Activated naive CD4-positive, alpha-beta T cell treated with anti-CD3 and anti-CD28 coated beads, Interleukin-2, amount 50 U/mL, for 24 hours (primary cell): Measurements from ENCODE around the gene ANKRD33B.
"Not testable (repeated sequence)": the region's sequence is repeated elsewhere in the genome, so short reads cannot be mapped to it uniquely, and the experiment has no call there.

Experiments used
- H3K27ac Mint-ChIP-seq: one replicate; pipeline ENCODE4 v1.8.0; 2021; ENCODE audit warnings: mild to moderate bottlenecking, mixed read lengths
- H3K27me3 Mint-ChIP-seq: one replicate; pipeline ENCODE4 v1.8.0; 2021; ENCODE audit warnings: mixed read lengths
- H3K36me3 Mint-ChIP-seq: one replicate; pipeline ENCODE4 v1.8.0; 2021; ENCODE audit warnings: mixed read lengths
- H3K4me1 Mint-ChIP-seq: one replicate; pipeline ENCODE4 v1.8.0; 2021; ENCODE audit warnings: mixed read lengths
- H3K4me3 Mint-ChIP-seq: one replicate; pipeline ENCODE4 v1.8.0; 2021; ENCODE audit warnings: mild to moderate bottlenecking, mixed read lengths
- H3K9me3 Mint-ChIP-seq: one replicate; pipeline ENCODE4 v1.8.0; 2021; ENCODE audit warnings: mixed read lengths

The ANKRD33B gene

GRCh38 chr5:10634562-10634961 is 70.7 kb downstream of the ANKRD33B start:
- Mint-ChIP-seq H3K9me3 (no peaks in the 10 kb centered on the region), H3K4me3 (no peak overlapping the region), H3K4me1 (peaks cover 46% of the 10 kb centered on the region), H3K27me3 (no peaks in the 10 kb centered on the region), H3K27ac (no peak overlapping the region), H3K36me3 (no peaks in the 10 kb centered on the region)

GRCh38 chr5:10635257-10635866 is 71.5 kb downstream of the ANKRD33B start:
- Mint-ChIP-seq H3K36me3 (no peaks in the 10 kb centered on the region), H3K4me1 (peaks cover 46% of the 10 kb centered on the region), H3K4me3 (peak overlapping the region; percentile 49), H3K27ac (peak overlapping the region; percentile 56), H3K9me3 (no peaks in the 10 kb centered on the region), H3K27me3 (no peaks in the 10 kb centered on the region)

GRCh38 chr5:10635867-10636350 is 72.0 kb downstream of the ANKRD33B start:
- Mint-ChIP-seq H3K9me3 (no peaks in the 10 kb centered on the region), H3K27ac (peak overlapping the region; percentile 41), H3K4me1 (peaks cover 45% of the 10 kb centered on the region), H3K4me3 (no peak overlapping the region), H3K27me3 (no peaks in the 10 kb centered on the region), H3K36me3 (no peaks in the 10 kb centered on the region)

- no peaks in the 10 kb centered on the region for H3K27me3 Mint-ChIP-seq
- H3K4me1 Mint-ChIP-seq, result peaks cover 40% of the 10 kb centered on the region
- peak overlapping the region; percentile 46 for H3K27ac Mint-ChIP-seq
- no peaks in the 10 kb centered on the region for H3K36me3 Mint-ChIP-seq
- no peak overlapping the region for H3K4me3 Mint-ChIP-seq
- H3K9me3 Mint-ChIP-seq, result no peaks in the 10 kb centered on the region
These were observed 72.7 kb downstream of the ANKRD33B start for GRCh38 chr5:10636363-10637142.

GRCh38 chr5:10637944-10638343 is 74.1 kb downstream of the ANKRD33B start:
- no peaks in the 10 kb centered on the region for H3K27me3 Mint-ChIP-seq
- H3K27ac Mint-ChIP-seq, result no peak overlapping the region

GRCh38 chr5:10638723-10639122 is 74.9 kb downstream of the ANKRD33B start:
- not testable (repeated sequence) for H3K4me3 Mint-ChIP-seq, H3K9me3 Mint-ChIP-seq, H3K36me3 Mint-ChIP-seq, H3K27me3 Mint-ChIP-seq
- peaks cover 27% of the 10 kb centered on the region for H3K4me1 Mint-ChIP-seq
- peak overlapping the region; percentile 56 for H3K27ac Mint-ChIP-seq

More at GRCh38 chr5:10637944-10638343, 74.1 kb downstream of the ANKRD33B start:
- no peaks in the 10 kb centered on the region for H3K9me3 Mint-ChIP-seq
- no peak overlapping the region for H3K4me3 Mint-ChIP-seq
- H3K36me3 Mint-ChIP-seq, result no peaks in the 10 kb centered on the region
- H3K4me1 Mint-ChIP-seq, result peaks cover 32% of the 10 kb centered on the region

GRCh38 chr5:10639846-10640368 is 76.0 kb downstream of the ANKRD33B start:
- H3K27ac Mint-ChIP-seq, result no peak overlapping the region
- H3K36me3 Mint-ChIP-seq, result no peaks in the 10 kb centered on the region
- H3K9me3 Mint-ChIP-seq, result no peaks in the 10 kb centered on the region
- peaks cover 24% of the 10 kb centered on the region for H3K4me1 Mint-ChIP-seq
- H3K4me3 Mint-ChIP-seq, result no peak overlapping the region
- H3K27me3 Mint-ChIP-seq, result peaks cover 4% of the 10 kb centered on the region

- Mint-ChIP-seq H3K4me3 (no peak overlapping the region), H3K27ac (no peak overlapping the region), H3K9me3 (no peaks in the 10 kb centered on the region), H3K36me3 (no peaks in the 10 kb centered on the region), H3K27me3 (peaks cover 4% of the 10 kb centered on the region), H3K4me1 (peaks cover 7% of the 10 kb centered on the region)
These were observed 78.5 kb downstream of the ANKRD33B start for GRCh38 chr5:10642367-10642766.

- no peaks in the 10 kb centered on the region for H3K9me3 Mint-ChIP-seq
- H3K4me1 Mint-ChIP-seq, result peaks cover 7% of the 10 kb centered on the region
- peaks cover 4% of the 10 kb centered on the region for H3K27me3 Mint-ChIP-seq
- H3K4me3 Mint-ChIP-seq, result no peak overlapping the region
- H3K36me3 Mint-ChIP-seq, result no peaks in the 10 kb centered on the region
- no peak overlapping the region for H3K27ac Mint-ChIP-seq
These were observed 80.3 kb downstream of the ANKRD33B start for GRCh38 chr5:10644192-10644591.

- Mint-ChIP-seq H3K27me3 (peaks cover 4% of the 10 kb centered on the region), H3K36me3 (no peaks in the 10 kb centered on the region), H3K27ac (no peak overlapping the region), H3K9me3 (no peaks in the 10 kb centered on the region), H3K4me1 (peaks cover 7% of the 10 kb centered on the region), H3K4me3 (no peak overlapping the region)
These were observed 81.3 kb downstream of the ANKRD33B start for GRCh38 chr5:10645146-10645545.

- no peak overlapping the region for H3K4me3 Mint-ChIP-seq
- H3K9me3 Mint-ChIP-seq, result no peaks in the 10 kb centered on the region
- peaks cover 4% of the 10 kb centered on the region for H3K27me3 Mint-ChIP-seq
- peaks cover 7% of the 10 kb centered on the region for H3K4me1 Mint-ChIP-seq
- H3K27ac Mint-ChIP-seq, result no peak overlapping the region
- H3K36me3 Mint-ChIP-seq, result no peaks in the 10 kb centered on the region
These were observed 81.8 kb downstream of the ANKRD33B start for GRCh38 chr5:10645671-10646070.

GRCh38 chr5:10647640-10648039 is 83.8 kb downstream of the ANKRD33B start:
- H3K4me1 Mint-ChIP-seq, result peaks cover 7% of the 10 kb centered on the region
- H3K9me3 Mint-ChIP-seq, result no peaks in the 10 kb centered on the region
- H3K4me3 Mint-ChIP-seq, result no peak overlapping the region
- H3K27ac Mint-ChIP-seq, result no peak overlapping the region
- H3K27me3 Mint-ChIP-seq, result peaks cover 4% of the 10 kb centered on the region
- H3K36me3 Mint-ChIP-seq, result no peaks in the 10 kb centered on the region

GRCh38 chr5:10648806-10649665 is 85.2 kb downstream of the ANKRD33B start:
- Mint-ChIP-seq H3K9me3 (no peaks in the 10 kb centered on the region), H3K4me3 (no peak overlapping the region), H3K27ac (no peak overlapping the region), H3K36me3 (no peaks in the 10 kb centered on the region), H3K4me1 (peaks cover 7% of the 10 kb centered on the region), H3K27me3 (peaks cover 2% of the 10 kb centered on the region)

GRCh38 chr5:10649666-10650380 is 86.0 kb downstream of the ANKRD33B start:
- no peak overlapping the region for H3K27ac Mint-ChIP-seq
- no peaks in the 10 kb centered on the region for H3K4me1 Mint-ChIP-seq
- H3K27me3 Mint-ChIP-seq, result no peaks in the 10 kb centered on the region
- no peaks in the 10 kb centered on the region for H3K9me3 Mint-ChIP-seq
- H3K36me3 Mint-ChIP-seq, result no peaks in the 10 kb centered on the region
- no peak overlapping the region for H3K4me3 Mint-ChIP-seq

- Mint-ChIP-seq H3K9me3 (no peaks in the 10 kb centered on the region), H3K27me3 (no peaks in the 10 kb centered on the region), H3K4me3 (no peak overlapping the region), H3K4me1 (no peaks in the 10 kb centered on the region), H3K27ac (no peak overlapping the region), H3K36me3 (no peaks in the 10 kb centered on the region)
These were observed 88.3 kb downstream of the ANKRD33B start for GRCh38 chr5:10652151-10652550.
